Prostate gland (tissue), 2 donors: ENCODE results near the gene ACTA2.

ENCODE experiments used
- POLR2A ChIP-seq: fragments of 450-650 bp; IDR thresholded peaks from one replicate; pipeline ENCODE4 v1.6.1; 2016; ENCODE audit warnings: antibody characterized with exemption, mild to moderate bottlenecking
- POLR2AphosphoS5 ChIP-seq: sonication (generic); formaldehyde crosslinking; IDR thresholded peaks from one replicate; pipeline ENCODE4 v1.6.1; 2017; ENCODE audit warnings: antibody characterized with exemption
- TF ChIP-seq, protein P1 (sequence below), 4 experiments: fragments of 200-600 bp in 2 of 4; fragments of 450-650 bp in 2 of 4; sonication (generic) in 2 of 4; IDR thresholded peaks; 1 replicate in 3 of 4; 2 replicates in 1 of 4; pipeline ENCODE4 v1.5.1; 2016 to 2019; ENCODE audit warnings: antibody characterized with exemption in 4 of 4, mild to moderate bottlenecking in 2 of 4, moderate library complexity in 2 of 4

DNA sequence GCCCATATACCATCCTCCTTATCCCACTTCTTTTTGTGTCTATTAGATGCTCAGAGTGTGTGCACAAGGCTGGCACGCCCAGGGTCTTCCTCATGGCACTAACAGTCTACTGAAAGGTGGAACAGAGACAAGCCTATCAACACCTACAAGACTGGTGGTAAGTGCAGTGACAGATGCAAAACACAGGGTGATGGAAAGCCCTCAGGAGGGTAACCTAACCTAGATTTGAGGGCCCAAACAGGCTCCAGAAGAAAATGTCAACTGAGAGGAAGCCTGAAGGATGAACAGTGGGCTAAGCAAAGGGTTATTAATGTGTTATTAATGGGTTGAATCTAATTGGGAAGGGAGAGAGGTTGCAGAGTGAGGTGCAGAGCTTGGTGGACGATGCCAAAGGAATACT is 36.9 kb upstream of the ACTA2 start:
- no peak for TF ChIP-seq POLR2A
- TF ChIP-seq, protein P1, sequence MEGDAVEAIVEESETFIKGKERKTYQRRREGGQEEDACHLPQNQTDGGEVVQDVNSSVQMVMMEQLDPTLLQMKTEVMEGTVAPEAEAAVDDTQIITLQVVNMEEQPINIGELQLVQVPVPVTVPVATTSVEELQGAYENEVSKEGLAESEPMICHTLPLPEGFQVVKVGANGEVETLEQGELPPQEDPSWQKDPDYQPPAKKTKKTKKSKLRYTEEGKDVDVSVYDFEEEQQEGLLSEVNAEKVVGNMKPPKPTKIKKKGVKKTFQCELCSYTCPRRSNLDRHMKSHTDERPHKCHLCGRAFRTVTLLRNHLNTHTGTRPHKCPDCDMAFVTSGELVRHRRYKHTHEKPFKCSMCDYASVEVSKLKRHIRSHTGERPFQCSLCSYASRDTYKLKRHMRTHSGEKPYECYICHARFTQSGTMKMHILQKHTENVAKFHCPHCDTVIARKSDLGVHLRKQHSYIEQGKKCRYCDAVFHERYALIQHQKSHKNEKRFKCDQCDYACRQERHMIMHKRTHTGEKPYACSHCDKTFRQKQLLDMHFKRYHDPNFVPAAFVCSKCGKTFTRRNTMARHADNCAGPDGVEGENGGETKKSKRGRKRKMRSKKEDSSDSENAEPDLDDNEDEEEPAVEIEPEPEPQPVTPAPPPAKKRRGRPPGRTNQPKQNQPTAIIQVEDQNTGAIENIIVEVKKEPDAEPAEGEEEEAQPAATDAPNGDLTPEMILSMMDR (IDR thresholded peaks at IDR 0.05) = no peak
- TF ChIP-seq POLR2AphosphoS5 = no peak
